GM12878 (cell line): ENCODE measurements around the gene SPDL1.

Experiments used
- TARDBP ChIP-seq: IDR thresholded peaks from 2 replicates; pipeline ENCODE4 v1.6.1; 2016; ENCODE audit warnings: borderline replicate concordance
- TF ChIP-seq, protein P1 (sequence below): fragments of 450-650 bp; IDR thresholded peaks from 2 replicates; pipeline ENCODE4 v1.6.1; 2017; ENCODE audit warnings: antibody characterized with exemption, mild to moderate bottlenecking, moderate library complexity

DNA sequence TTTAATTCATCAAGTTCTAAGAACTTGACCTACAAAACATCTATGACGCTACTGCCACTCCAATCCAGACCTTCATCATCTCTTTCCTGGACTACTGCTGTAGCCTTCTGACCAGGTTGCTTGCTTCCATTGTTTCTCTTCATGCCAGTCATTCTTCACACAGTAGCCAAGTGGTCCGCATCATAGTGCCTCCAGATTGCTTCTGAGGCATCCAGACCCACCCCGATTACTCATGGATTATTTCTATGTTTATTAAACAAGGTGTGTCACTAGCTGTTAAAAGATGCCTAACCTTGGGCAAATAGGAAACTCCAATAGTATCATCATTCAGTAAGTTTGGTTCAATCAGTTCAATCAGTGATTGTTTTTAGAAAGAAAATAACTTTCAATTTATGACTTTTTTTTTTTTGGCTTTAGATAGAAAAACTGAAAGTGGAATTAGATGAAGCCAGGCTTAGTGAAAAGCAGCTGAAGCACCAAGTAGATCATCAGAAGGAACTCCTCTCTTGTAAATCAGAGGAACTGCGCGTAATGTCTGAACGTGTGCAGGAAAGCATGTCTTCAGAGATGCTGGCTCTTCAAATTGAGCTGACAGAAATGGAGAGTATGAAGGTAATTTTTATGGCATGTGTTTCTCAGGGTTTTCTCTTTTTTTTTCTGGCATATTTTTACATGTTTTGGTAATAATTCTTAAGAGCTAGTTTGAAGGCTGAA, 9.5 kb downstream of the SPDL1 start:
- no peak for TF ChIP-seq TARDBP
- TF ChIP-seq, protein P1, sequence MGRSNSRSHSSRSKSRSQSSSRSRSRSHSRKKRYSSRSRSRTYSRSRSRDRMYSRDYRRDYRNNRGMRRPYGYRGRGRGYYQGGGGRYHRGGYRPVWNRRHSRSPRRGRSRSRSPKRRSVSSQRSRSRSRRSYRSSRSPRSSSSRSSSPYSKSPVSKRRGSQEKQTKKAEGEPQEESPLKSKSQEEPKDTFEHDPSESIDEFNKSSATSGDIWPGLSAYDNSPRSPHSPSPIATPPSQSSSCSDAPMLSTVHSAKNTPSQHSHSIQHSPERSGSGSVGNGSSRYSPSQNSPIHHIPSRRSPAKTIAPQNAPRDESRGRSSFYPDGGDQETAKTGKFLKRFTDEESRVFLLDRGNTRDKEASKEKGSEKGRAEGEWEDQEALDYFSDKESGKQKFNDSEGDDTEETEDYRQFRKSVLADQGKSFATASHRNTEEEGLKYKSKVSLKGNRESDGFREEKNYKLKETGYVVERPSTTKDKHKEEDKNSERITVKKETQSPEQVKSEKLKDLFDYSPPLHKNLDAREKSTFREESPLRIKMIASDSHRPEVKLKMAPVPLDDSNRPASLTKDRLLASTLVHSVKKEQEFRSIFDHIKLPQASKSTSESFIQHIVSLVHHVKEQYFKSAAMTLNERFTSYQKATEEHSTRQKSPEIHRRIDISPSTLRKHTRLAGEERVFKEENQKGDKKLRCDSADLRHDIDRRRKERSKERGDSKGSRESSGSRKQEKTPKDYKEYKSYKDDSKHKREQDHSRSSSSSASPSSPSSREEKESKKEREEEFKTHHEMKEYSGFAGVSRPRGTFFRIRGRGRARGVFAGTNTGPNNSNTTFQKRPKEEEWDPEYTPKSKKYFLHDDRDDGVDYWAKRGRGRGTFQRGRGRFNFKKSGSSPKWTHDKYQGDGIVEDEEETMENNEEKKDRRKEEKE: no peak
